AG08395 (cell line): ENCODE measurements around the gene XXYLT1.
"Not testable (repeated sequence)": the region's sequence is repeated elsewhere in the genome, so short reads cannot be mapped to it uniquely, and the experiment has no call there.

Source experiments
- DNase-seq: peaks from one replicate; pipeline ENCODE4 v3.0.0; 2012; ENCODE audit warnings: mixed read lengths, low spot score

XXYLT1 gene

GRCh38 chr3:195063581-195064193 lies 207.3 kb downstream of the XXYLT1 start:
- no peak for DNase-seq

- DNase-seq: no peak
Observed at GRCh38 chr3:195062866-195063540, 208.0 kb downstream of the XXYLT1 start.

GRCh38 chr3:195061756-195062655 lies 209.0 kb downstream of the XXYLT1 start:
- DNase-seq: no peak

- no peak for DNase-seq
Observed at GRCh38 chr3:195060531-195061291, 210.2 kb downstream of the XXYLT1 start.

- no peak for DNase-seq
Observed at GRCh38 chr3:195060217-195060481, 210.8 kb downstream of the XXYLT1 start.

GRCh38 chr3:195059471-195060216 lies 211.3 kb downstream of the XXYLT1 start:
- DNase-seq: no peak

- no peak for DNase-seq
Observed at GRCh38 chr3:195059006-195059350, 212.0 kb downstream of the XXYLT1 start.

- no peak for DNase-seq
Observed at GRCh38 chr3:195058336-195059005, 212.5 kb downstream of the XXYLT1 start.

- no peak for DNase-seq
Observed at GRCh38 chr3:195057716-195058115, 213.2 kb downstream of the XXYLT1 start.

- no peak for DNase-seq
Observed at GRCh38 chr3:195056506-195056905, 214.5 kb downstream of the XXYLT1 start.

GRCh38 chr3:195054311-195054710 lies 216.6 kb downstream of the XXYLT1 start:
- no peak for DNase-seq

GRCh38 chr3:195052939-195053338 lies 218.0 kb downstream of the XXYLT1 start:
- no peak for DNase-seq

- DNase-seq: not testable (repeated sequence)
Observed at GRCh38 chr3:195050296-195050695, 220.7 kb downstream of the XXYLT1 start.

- DNase-seq: no peak
Observed at GRCh38 chr3:195048059-195048905, 222.7 kb downstream of the XXYLT1 start.

GRCh38 chr3:195047536-195047935 lies 223.4 kb downstream of the XXYLT1 start:
- no peak for DNase-seq

GRCh38 chr3:195046441-195046840 lies 224.5 kb downstream of the XXYLT1 start:
- DNase-seq: no peak

GRCh38 chr3:195045481-195046210 lies 225.3 kb downstream of the XXYLT1 start:
- no peak for DNase-seq

- no peak for DNase-seq
Observed at GRCh38 chr3:195044411-195044810, 226.5 kb downstream of the XXYLT1 start.

- no peak for DNase-seq
Observed at GRCh38 chr3:195043607-195044339, 227.2 kb downstream of the XXYLT1 start.
